ENCODE data around the gene FGF12.

GRCh38 chr3:192277477-192277876, 449.9 kb downstream of the FGF12 start:
- TF ChIP-seq JUND (IDR thresholded peaks at IDR 0.05) (no peak), SMC3 (IDR thresholded peaks at IDR 0.05; ENCODE audit: low read depth, low read length) (no peak)
